ENCODE results near the gene ARHGAP15. TPM values are rescaled to one million over a fixed set of nuclear protein-coding genes. Genes with fewer than 3 reads are reported as not detected.

Gene ARHGAP15
- total RNA-seq, 1 experiment from 2014 or later: 0.42 TPM

- Histone ChIP-seq H3K4me2 (ENCODE audit: low read length) (no peak overlapping the region), H3K36me3 (ENCODE audit: control insufficient read depth in 1 of 2, insufficient read depth in 2 of 2, low read length in 2 of 2) (no peaks in the 10 kb centered on the region), H3K9ac (ENCODE audit: low read length) (no peak overlapping the region), H3K79me2 (ENCODE audit: insufficient read depth, low read length) (no peaks in the 10 kb centered on the region), H3K9me2 (ENCODE audit: insufficient read depth) (no peaks in the 10 kb centered on the region), H3K4me1 (ENCODE audit: control insufficient read depth in 1 of 2, insufficient read depth in 2 of 2, low read length in 2 of 2) (no peaks in the 10 kb centered on the region), H3K27ac (ENCODE audit: low read depth, low read length) (no peak overlapping the region), H2AFZ (ENCODE audit: low read depth, low read length, poor library complexity, severe bottlenecking) (no peak overlapping the region), H3K4me3 (replicated peaks in 1 of 2; ENCODE audit: low read depth in 1 of 2, low read length in 2 of 2) (no peak overlapping the region), H3K27me3 (ENCODE audit: insufficient read depth, low read length) (no peaks in the 10 kb centered on the region), H3K9me3 (ENCODE audit: control insufficient read depth in 1 of 2, insufficient read depth in 1 of 2, low read depth in 1 of 2, low read length in 2 of 2) (no peaks in the 10 kb centered on the region), H4K20me1 (ENCODE audit: insufficient read depth) (no peaks in the 10 kb centered on the region)
- TF ChIP-seq SRF (IDR thresholded peaks at IDR 0.05; ENCODE audit: low read depth) (no peak), RAD21 (IDR thresholded peaks at IDR 0.05; ENCODE audit: low read depth) (no peak), EGR1 (IDR thresholded peaks at IDR 0.05; ENCODE audit: low read depth) (no peak), POLR2AphosphoS5 (IDR thresholded peaks at IDR 0.05; ENCODE audit: low read depth, low read length) (no peak), EZH2 (IDR thresholded peaks at IDR 0.05) (no peak), MAX (IDR thresholded peaks at IDR 0.05) (no peak)
- CTCF ChIA-PET: no interaction called here
- ATAC-seq (no peak), DNase-seq (ENCODE audit: low read depth, low spot score) (no peak)
- RAD21 ChIA-PET (ENCODE audit: low non-redundant PET in 1 of 2, low total read pairs in 2 of 2, uncharacterized antibody in 2 of 2, unreplicated experiment in 2 of 2): no interaction called here
- BruUV-seq (replicated peaks): no TSS peak
- intact Hi-C loops (cut with micrococcal nuclease): no loop called here
- POLR2A ChIA-PET: no interaction called here
Observed at GRCh38 chr2:143692967-143693366, 563.7 kb downstream of the ARHGAP15 start.

GRCh38 chr2:143694335-143694734, 565.1 kb downstream of the ARHGAP15 start:
- H3K4me2 ChIP-seq (ENCODE audit: low read length): no peak overlapping the region
- TF ChIP-seq POLR2A (IDR thresholded peaks at IDR 0.05; ENCODE audit: borderline replicate concordance, extremely low read depth, insufficient read depth, insufficient read length) (no peak), EZH2 (IDR thresholded peaks at IDR 0.05) (no peak), CEBPB (IDR thresholded peaks at IDR 0.05; ENCODE audit: low read depth) (no peak), REST (IDR thresholded peaks at IDR 0.05; ENCODE audit: low read depth) (no peak), ELF1 (IDR thresholded peaks at IDR 0.05; ENCODE audit: borderline replicate concordance, low read depth) (no peak), SP1 (IDR thresholded peaks at IDR 0.05; ENCODE audit: low read depth) (no peak), ZFX (IDR thresholded peaks at IDR 0.05) (no peak), ZBTB33 (IDR thresholded peaks at IDR 0.05; ENCODE audit: extremely low read depth, insufficient replicate concordance, low read length) (no peak)
- TF ChIP-seq, protein P1, sequence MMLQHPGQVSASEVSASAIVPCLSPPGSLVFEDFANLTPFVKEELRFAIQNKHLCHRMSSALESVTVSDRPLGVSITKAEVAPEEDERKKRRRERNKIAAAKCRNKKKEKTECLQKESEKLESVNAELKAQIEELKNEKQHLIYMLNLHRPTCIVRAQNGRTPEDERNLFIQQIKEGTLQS (IDR thresholded peaks at IDR 0.05): no peak
- H3K4me1 ChIP-seq (ENCODE audit: control insufficient read depth in 1 of 2, insufficient read depth in 2 of 2, low read length in 2 of 2): no peaks in the 10 kb centered on the region
- no peaks in the 10 kb centered on the region for H3K27me3 ChIP-seq (ENCODE audit: insufficient read depth, low read length)
- H2AFZ ChIP-seq (ENCODE audit: low read depth, low read length, poor library complexity, severe bottlenecking): no peak overlapping the region
- ATAC-seq (no peak), DNase-seq (ENCODE audit: low read depth, low spot score) (no peak)
- no peak overlapping the region for H3K9ac ChIP-seq (ENCODE audit: low read length)
- H3K9me3 ChIP-seq (ENCODE audit: control insufficient read depth in 1 of 2, insufficient read depth in 1 of 2, low read depth in 1 of 2, low read length in 2 of 2): no peaks in the 10 kb centered on the region
- H3K36me3 ChIP-seq (ENCODE audit: control insufficient read depth in 1 of 2, insufficient read depth in 2 of 2, low read length in 2 of 2): no peaks in the 10 kb centered on the region
- H3K4me3 ChIP-seq (replicated peaks in 1 of 2; ENCODE audit: low read depth in 1 of 2, low read length in 2 of 2): no peak overlapping the region
- no peaks in the 10 kb centered on the region for H3K9me2 ChIP-seq (ENCODE audit: insufficient read depth)
- ChIA-PET CTCF (no interaction called here), POLR2A (no interaction called here), RAD21 (ENCODE audit: low non-redundant PET in 1 of 2, low total read pairs in 2 of 2, uncharacterized antibody in 2 of 2, unreplicated experiment in 2 of 2) (no interaction called here)
- intact Hi-C loops (cut with micrococcal nuclease): no loop called here
- BruUV-seq (replicated peaks): no TSS peak
- no peaks in the 10 kb centered on the region for H3K79me2 ChIP-seq (ENCODE audit: insufficient read depth, low read length)
- H3K27ac ChIP-seq (ENCODE audit: low read depth, low read length): no peak overlapping the region
- H4K20me1 ChIP-seq (ENCODE audit: insufficient read depth): no peaks in the 10 kb centered on the region
